HG03558 (cell line): Measurements from ENCODE around the gene CALCOCO2.

Source experiments
- ATAC-seq: cut with Tn5 transposase; IDR thresholded peaks from one replicate; pipeline ENCODE4 v1.9.1; 2021; ENCODE audit warnings: moderate number of reproducible peaks; ENCODE audit not compliant: unreplicated experiment; ENCODE audit errors: extremely low read depth

The CALCOCO2 gene

GRCh38 chr17:48909783-48910182 lies 78.9 kb downstream of the CALCOCO2 start:
- no peak for ATAC-seq

GRCh38 chr17:48910370-48910769 lies 79.5 kb downstream of the CALCOCO2 start:
- no peak for ATAC-seq

- no peak for ATAC-seq
Observed at GRCh38 chr17:48912476-48912875, 81.6 kb downstream of the CALCOCO2 start.
